ENCODE data around the gene BLACAT1.

DNA sequence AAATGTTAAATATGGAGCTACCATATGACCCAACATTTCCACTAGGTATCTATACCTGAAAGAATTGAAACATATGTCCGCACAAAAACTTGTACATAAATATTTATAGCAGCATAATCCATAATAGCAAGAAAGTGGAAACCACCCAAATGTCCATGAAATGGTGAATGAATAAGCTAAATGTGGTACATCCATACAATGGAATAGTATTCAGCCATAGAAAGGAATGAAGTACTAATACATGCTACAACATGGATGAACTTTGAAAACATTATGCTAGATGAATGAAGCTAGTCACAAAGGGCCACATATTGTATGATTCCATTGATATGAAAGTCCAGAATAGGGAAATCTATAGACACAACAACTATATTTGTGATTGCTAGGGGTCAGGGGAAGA lies 20.0 kb upstream of the BLACAT1 start:
- no peak for TF ChIP-seq CTCF (IDR thresholded peaks at IDR 0.05; ENCODE audit: control extremely low read depth in 1 of 3, insufficient read depth in 1 of 3, low read depth in 1 of 3, low read length in 3 of 3)
- TF ChIP-seq USF2 (IDR thresholded peaks at IDR 0.05; ENCODE audit: low read length): no peak
- no peak for TF ChIP-seq YY1 (IDR thresholded peaks at IDR 0.05; ENCODE audit: low read depth, low read length)
- no peak for TF ChIP-seq POLR2AphosphoS5 (IDR thresholded peaks at IDR 0.05; ENCODE audit: low read depth, low read length)
- TF ChIP-seq GABPA (IDR thresholded peaks at IDR 0.05; ENCODE audit: borderline replicate concordance, insufficient read depth, low read length): no peak
- no peak for TF ChIP-seq JUN (IDR thresholded peaks at IDR 0.05; ENCODE audit: low read depth, low read length)
